Trophoblast cell (in vitro differentiated cells and primary cell): Measurements from ENCODE around the gene MALRD1.

Source experiments
- DNase-seq, 2 donors: peaks; one replicate each; pipeline ENCODE4 v3.0.0-alpha.2; 2016
- H2AFZ ChIP-seq: 2 replicates; pipeline ENCODE4 v1.6.1; 2013; ENCODE audit warnings: low read length, moderate library complexity, mild to moderate bottlenecking; ENCODE audit not compliant: insufficient read depth, poor library complexity
- H2AK5ac ChIP-seq: 2 replicates; pipeline ENCODE4 v1.6.1; 2013; ENCODE audit warnings: mild to moderate bottlenecking, low read length
- H2BK120ac ChIP-seq: 2 replicates; pipeline ENCODE4 v1.6.1; 2013; ENCODE audit warnings: low read length, mild to moderate bottlenecking, moderate library complexity; ENCODE audit not compliant: insufficient read depth, poor library complexity
- H2BK12ac ChIP-seq: 2 replicates; pipeline ENCODE4 v1.6.1; 2013; ENCODE audit warnings: mild to moderate bottlenecking, low read length, moderate library complexity
- H2BK5ac ChIP-seq: 2 replicates; pipeline ENCODE4 v1.6.1; 2013; ENCODE audit warnings: low read length, low read depth, moderate library complexity, mild to moderate bottlenecking; ENCODE audit not compliant: poor library complexity
- H3K14ac ChIP-seq: 2 replicates; pipeline ENCODE4 v1.6.1; 2013; ENCODE audit warnings: mild to moderate bottlenecking, low read length
- H3K18ac ChIP-seq: 2 replicates; pipeline ENCODE4 v1.6.1; 2013; ENCODE audit warnings: mild to moderate bottlenecking, low read length
- H3K23ac ChIP-seq: 2 replicates; pipeline ENCODE4 v1.6.1; 2013; ENCODE audit warnings: low read length
- H3K27ac ChIP-seq: 2 replicates; pipeline ENCODE4 v1.5.1; 2013; ENCODE audit warnings: low read depth, mild to moderate bottlenecking, inconsistent platforms, low read length, moderate library complexity
- H3K27me3 ChIP-seq: 2 replicates; pipeline ENCODE4 v1.6.1; 2013; ENCODE audit warnings: inconsistent platforms, mild to moderate bottlenecking, low read length, moderate library complexity; ENCODE audit not compliant: insufficient read depth
- H3K36me3 ChIP-seq, 2 experiments: 1 replicate in 1 of 2; 2 replicates in 1 of 2; pipeline ENCODE4 v1.6.1; 2013; ENCODE audit warnings: low read length in 2 of 2, mild to moderate bottlenecking in 2 of 2, moderate library complexity in 1 of 2; ENCODE audit not compliant: insufficient read depth in 2 of 2, control insufficient read depth in 1 of 2
- H3K4ac ChIP-seq: 2 replicates; pipeline ENCODE4 v1.6.1; 2013; ENCODE audit warnings: low read depth, mild to moderate bottlenecking, low read length, moderate library complexity
- H3K4me1 ChIP-seq, 2 experiments: 1 replicate in 1 of 2; 2 replicates in 1 of 2; pipeline ENCODE4 v1.6.1; 2013; ENCODE audit warnings: low read length in 2 of 2, mild to moderate bottlenecking in 2 of 2, moderate library complexity in 1 of 2; ENCODE audit not compliant: insufficient read depth in 2 of 2, control insufficient read depth in 1 of 2
- H3K4me2 ChIP-seq: 2 replicates; pipeline ENCODE4 v1.6.1; 2013; ENCODE audit warnings: inconsistent platforms, mild to moderate bottlenecking, low read length, moderate library complexity
- H3K4me3 ChIP-seq: 2 replicates; pipeline ENCODE4 v1.5.1; 2013; ENCODE audit warnings: mild to moderate bottlenecking, low read depth, low read length, inconsistent platforms
- H3K79me1 ChIP-seq: one replicate; pipeline ENCODE4 v1.6.1; 2013; ENCODE audit warnings: low read length
- H3K79me2 ChIP-seq: 2 replicates; pipeline ENCODE4 v1.6.1; 2013; ENCODE audit warnings: low read length, mild to moderate bottlenecking; ENCODE audit not compliant: control insufficient read depth, insufficient read depth, poor library complexity
- H3K9ac ChIP-seq: 2 replicates; pipeline ENCODE4 v1.6.1; 2013; ENCODE audit warnings: mild to moderate bottlenecking, low read length
- H3K9me3 ChIP-seq: 2 replicates; pipeline ENCODE4 v1.6.1; 2013; ENCODE audit warnings: low read depth, mild to moderate bottlenecking, control low read depth, inconsistent platforms, low read length; ENCODE audit not compliant: insufficient read depth
- H4K12ac ChIP-seq: 2 replicates; pipeline ENCODE4 v1.6.1; 2013; ENCODE audit warnings: low read depth, mild to moderate bottlenecking, low read length, moderate library complexity
- H4K8ac ChIP-seq: 2 replicates; pipeline ENCODE4 v1.6.1; 2013; ENCODE audit warnings: low read depth, mild to moderate bottlenecking, low read length, moderate library complexity
- H4K91ac ChIP-seq: one replicate; pipeline ENCODE4 v1.6.1; 2013; ENCODE audit warnings: low read depth, mild to moderate bottlenecking, low read length, moderate library complexity
- WGBS: extraction: QIAGEN DNeasy Blood & Tissue Kit; methylation state at CpG from one replicate; pipeline ENCODE4 v1.1.7; 2013; ENCODE audit warnings: missing lambda C conversion rate; ENCODE audit not compliant: insufficient read length, insufficient coverage; ENCODE audit errors: extremely low coverage; 5-methylcytosine and 5-hydroxymethylcytosine counted together

The MALRD1 gene

DNA sequence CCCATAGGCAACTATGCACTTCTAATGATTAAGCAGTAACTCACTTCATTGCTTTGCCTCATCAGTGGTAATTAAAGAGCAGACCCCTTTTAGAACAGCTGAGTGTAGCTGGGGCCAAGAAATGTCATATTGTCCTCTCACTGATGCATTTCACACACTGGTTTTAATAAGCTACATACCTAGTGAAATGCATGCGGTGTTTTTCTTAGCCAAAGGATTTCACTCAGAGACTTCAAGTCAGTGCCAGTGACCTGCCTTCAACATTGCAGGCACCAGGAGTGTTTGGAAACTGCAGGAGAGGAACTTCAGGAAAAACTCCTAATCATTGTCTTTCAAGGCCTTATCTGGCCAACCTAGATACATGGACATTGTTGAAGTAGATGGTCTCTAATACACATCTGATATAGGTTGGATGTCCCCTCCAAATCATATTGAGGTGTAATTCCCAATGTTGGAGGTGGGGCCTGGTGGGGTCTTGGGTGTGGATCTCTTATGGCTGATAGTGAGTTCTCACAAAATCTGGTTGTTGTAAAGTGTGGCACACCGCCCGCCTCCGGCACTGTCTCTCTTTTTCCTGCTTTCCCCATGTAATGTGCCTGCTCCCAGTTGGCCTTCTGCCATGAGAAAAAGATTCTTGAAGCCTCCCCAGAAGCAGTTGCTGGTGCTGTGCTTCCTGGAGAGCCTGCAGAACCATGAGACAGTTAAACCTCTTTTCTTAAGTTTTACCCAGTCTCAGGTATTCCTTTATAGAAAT lies 515.0 kb downstream of the MALRD1 start:
- Histone ChIP-seq H3K4me1 (no peaks in the 10 kb centered on the region), H3K18ac (no peak overlapping the region), H3K27me3 (no peaks in the 10 kb centered on the region), H3K9me3 (no peaks in the 10 kb centered on the region), H2AK5ac (no peak overlapping the region), H3K36me3 (no peaks in the 10 kb centered on the region), H3K9ac (no peak overlapping the region), H2BK12ac (no peak overlapping the region), H3K79me1 (no peaks in the 10 kb centered on the region), H3K79me2 (no peaks in the 10 kb centered on the region), H2BK5ac (no peak overlapping the region), H3K23ac (no peak overlapping the region), H3K4me3 (no peak overlapping the region), H4K8ac (no peak overlapping the region), H3K4ac (no peak overlapping the region), H3K27ac (no peak overlapping the region), H2BK120ac (no peak overlapping the region), H3K4me2 (no peak overlapping the region), H4K91ac (no peak overlapping the region), H3K14ac (no peak overlapping the region), H2AFZ (no peak overlapping the region), H4K12ac (no peak overlapping the region)
- WGBS, result no CpG with 5 or more reads among the region's 4 CpGs
- DNase-seq, result no peak

- WGBS, result no CpG with 5 or more reads among the region's 3 CpGs
- no peak overlapping the region for H3K23ac ChIP-seq
Measured at GRCh38 chr10:19570120-19570519, 521.5 kb downstream of the MALRD1 start.

DNA sequence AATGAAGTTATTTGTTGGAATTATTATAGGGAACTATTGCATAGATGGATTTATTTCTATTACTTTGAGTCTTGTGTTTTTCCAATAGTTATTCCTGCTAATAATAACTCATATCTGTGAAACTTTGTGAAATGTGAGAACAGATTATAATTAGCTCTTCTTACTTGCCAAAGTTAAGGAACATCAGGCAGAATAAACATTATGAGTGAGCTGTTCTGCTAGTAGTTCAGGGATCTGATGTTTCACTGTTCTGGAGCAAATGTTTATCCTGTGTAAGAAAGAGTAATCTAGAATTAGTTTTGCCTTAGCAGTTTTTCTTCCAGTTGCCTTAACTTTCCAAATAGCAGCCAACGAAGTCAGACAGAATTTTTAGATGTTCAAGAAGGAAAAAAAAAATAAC lies 522.4 kb downstream of the MALRD1 start:
- Histone ChIP-seq H3K14ac (no peak overlapping the region), H3K4me2 (no peak overlapping the region), H2BK5ac (no peak overlapping the region), H3K9me3 (no peaks in the 10 kb centered on the region), H4K91ac (no peak overlapping the region), H3K79me2 (no peaks in the 10 kb centered on the region), H2AK5ac (no peak overlapping the region), H3K23ac (no peak overlapping the region), H3K27ac (no peak overlapping the region), H2AFZ (no peak overlapping the region), H3K18ac (no peak overlapping the region), H2BK120ac (no peak overlapping the region), H3K4me1 (no peaks in the 10 kb centered on the region), H3K9ac (no peak overlapping the region), H3K4me3 (no peak overlapping the region), H3K79me1 (no peaks in the 10 kb centered on the region), H3K36me3 (no peaks in the 10 kb centered on the region), H3K4ac (no peak overlapping the region), H4K12ac (no peak overlapping the region), H2BK12ac (no peak overlapping the region), H3K27me3 (no peaks in the 10 kb centered on the region), H4K8ac (no peak overlapping the region)
- DNase-seq, result no peak
- no CpG with 5 or more reads among the region's 1 CpG for WGBS

More at GRCh38 chr10:19570120-19570519, 521.5 kb downstream of the MALRD1 start:
- H3K18ac ChIP-seq, result no peak overlapping the region
- no peaks in the 10 kb centered on the region for H3K4me1 ChIP-seq
- no peak overlapping the region for H2AK5ac ChIP-seq
- H3K14ac ChIP-seq, result no peak overlapping the region
- no peak overlapping the region for H4K8ac ChIP-seq
- H3K4ac ChIP-seq, result no peak overlapping the region
- no peaks in the 10 kb centered on the region for H3K27me3 ChIP-seq
- no peaks in the 10 kb centered on the region for H3K36me3 ChIP-seq
- no peak overlapping the region for H2BK12ac ChIP-seq
- no peaks in the 10 kb centered on the region for H3K79me2 ChIP-seq
- H3K79me1 ChIP-seq, result no peaks in the 10 kb centered on the region
- H3K9me3 ChIP-seq, result no peaks in the 10 kb centered on the region
- H3K9ac ChIP-seq, result no peak overlapping the region
- no peak for DNase-seq
- no peak overlapping the region for H3K4me3 ChIP-seq
- H2BK120ac ChIP-seq, result no peak overlapping the region
- no peak overlapping the region for H4K91ac ChIP-seq
- H2AFZ ChIP-seq, result no peak overlapping the region
- H3K27ac ChIP-seq, result no peak overlapping the region
- H3K4me2 ChIP-seq, result no peak overlapping the region
- no peak overlapping the region for H2BK5ac ChIP-seq
- no peak overlapping the region for H4K12ac ChIP-seq

- H3K18ac ChIP-seq, result no peak overlapping the region
- H4K91ac ChIP-seq, result no peak overlapping the region
- no peak overlapping the region for H4K8ac ChIP-seq
- no peak overlapping the region for H3K4me3 ChIP-seq
- H3K9ac ChIP-seq, result no peak overlapping the region
- H3K4ac ChIP-seq, result no peak overlapping the region
- H2AK5ac ChIP-seq, result no peak overlapping the region
- 100% methylated on average over 1 of the region's 4 CpGs for WGBS
- H3K23ac ChIP-seq, result no peak overlapping the region
- no peak overlapping the region for H2AFZ ChIP-seq
- no peaks in the 10 kb centered on the region for H3K27me3 ChIP-seq
- H3K79me2 ChIP-seq, result no peaks in the 10 kb centered on the region
- H4K12ac ChIP-seq, result no peak overlapping the region
- DNase-seq, result no peak
- no peak overlapping the region for H2BK120ac ChIP-seq
- no peak overlapping the region for H2BK5ac ChIP-seq
- no peak overlapping the region for H2BK12ac ChIP-seq
- H3K79me1 ChIP-seq, result no peaks in the 10 kb centered on the region
- H3K4me1 ChIP-seq, result no peaks in the 10 kb centered on the region
- H3K27ac ChIP-seq, result no peak overlapping the region
- no peak overlapping the region for H3K14ac ChIP-seq
- no peaks in the 10 kb centered on the region for H3K9me3 ChIP-seq
- no peak overlapping the region for H3K4me2 ChIP-seq
- H3K36me3 ChIP-seq, result no peaks in the 10 kb centered on the region
Measured at GRCh38 chr10:19572056-19572455, 523.5 kb downstream of the MALRD1 start.
